Right ventricle myocardium superior (tissue), 1 donor: ENCODE measurements around the gene STARD7. TPM values are rescaled to one million over a fixed set of nuclear protein-coding genes. Genes with fewer than 3 reads are reported as not detected.

Experiments
- ATAC-seq: fragments of 200-7000 bp; cut with Tn5 transposase; one replicate; pipeline ENCODE4 v1.9.1; 2020; ENCODE audit warnings: mild to moderate bottlenecking; ENCODE audit not compliant: poor library complexity
- DNase-seq: peaks from one replicate; pipeline ENCODE4 v3.0.0-alpha.2; 2020
- intact Hi-C: fragments of 100-400 bp; cut with DNase I; formaldehyde crosslinking; loops from one replicate; pipeline ENCODE4 v1.11.2; 2022
- total RNA-seq: library from RNA; stranded (reverse); fragmentation: NEBNext Ultra II Directional; extraction: Animal tissue kit (Norgen Biotek cat#: 25700); gene quantifications from one replicate; pipeline ENCODE4 v1.2.1, GENCODE V29; 2021
- donor health status: DM: no; HTN: yes; CAD: no; lungs with severe emphysema.

STARD7 gene
- total RNA-seq, 1 donor from 2014 or later = 179 TPM

DNA sequence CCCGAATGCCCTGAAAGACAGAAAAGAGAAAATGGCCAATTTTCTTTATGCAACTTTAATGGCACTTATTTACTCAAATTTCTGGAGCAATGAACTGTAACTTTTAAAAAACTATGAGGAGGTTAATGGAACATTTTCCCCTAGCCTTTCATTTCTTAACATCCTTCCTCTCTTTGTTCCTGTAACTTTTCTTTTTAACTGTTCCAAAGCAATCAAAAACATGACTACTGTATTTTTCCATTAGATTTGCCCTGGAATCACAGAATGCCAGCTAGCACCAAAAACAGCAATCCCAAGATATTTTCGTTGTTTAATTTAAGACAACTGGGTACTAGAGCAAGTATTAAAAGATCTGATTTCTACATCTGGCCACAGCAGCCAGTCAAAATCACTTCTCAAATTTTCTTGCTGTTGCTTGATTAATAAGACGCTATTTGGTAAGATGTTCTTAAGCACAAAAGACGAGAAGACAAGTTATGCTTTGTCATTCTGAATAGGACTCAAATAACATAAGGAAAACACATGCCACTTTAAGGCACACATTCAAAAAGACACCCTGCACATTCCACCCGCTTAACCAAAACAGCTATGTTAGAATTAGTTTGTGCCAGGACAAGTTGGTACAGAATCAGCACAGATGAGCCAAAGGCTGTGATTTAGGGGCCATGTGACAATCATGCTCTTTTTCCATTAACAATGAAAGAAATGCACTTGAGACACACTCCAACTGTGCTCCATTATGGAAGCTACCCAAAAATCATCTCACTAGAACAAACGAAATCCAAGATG, 3.6 kb downstream of the STARD7 start:
- ATAC-seq (no peak), DNase-seq (no peak)
- intact Hi-C loops = no loop called here

DNA sequence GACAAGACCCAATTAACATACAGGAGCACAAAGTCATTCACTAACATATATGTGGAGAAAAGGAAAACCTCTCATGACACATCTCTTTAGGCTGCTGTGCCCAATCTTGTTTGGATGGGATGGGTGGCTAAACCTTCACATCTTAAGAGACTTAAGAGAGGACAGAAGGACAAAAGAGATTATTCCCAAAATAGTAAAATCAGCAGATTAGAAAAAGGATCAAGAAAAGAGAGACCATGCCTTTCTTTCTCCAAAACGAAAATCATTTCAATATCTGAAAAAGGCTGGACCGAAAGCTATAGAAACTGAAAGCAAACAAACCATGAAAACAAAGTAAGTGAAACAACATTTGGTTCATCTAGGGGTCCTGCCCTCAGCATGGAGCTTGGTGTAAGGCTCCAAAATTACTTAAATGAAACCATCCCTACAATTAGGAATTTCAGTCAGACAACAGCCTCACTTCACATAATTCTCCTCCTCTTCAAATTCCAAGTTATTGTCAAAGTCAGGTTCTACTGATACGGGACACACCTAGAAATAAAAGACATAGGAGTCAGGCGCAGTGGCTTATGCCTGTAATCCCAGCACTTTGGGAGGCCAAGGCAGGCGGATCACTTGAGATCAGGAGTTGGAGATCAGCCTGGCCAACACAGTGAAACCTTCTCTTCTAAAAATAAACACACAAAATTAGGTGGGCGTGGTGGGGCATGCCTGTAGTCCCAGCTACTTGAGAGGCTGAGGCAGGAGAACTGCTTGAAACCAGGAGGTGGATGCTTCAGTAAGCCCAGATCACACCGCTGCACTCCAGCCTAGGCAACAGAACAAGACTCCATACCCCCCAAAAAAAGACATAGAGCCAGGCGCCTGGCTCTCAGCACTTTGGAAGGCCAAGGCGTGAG, 5.2 kb downstream of the STARD7 start:
- DNase-seq (no peak), ATAC-seq (no peak)
- intact Hi-C loops = no loop called here

DNA sequence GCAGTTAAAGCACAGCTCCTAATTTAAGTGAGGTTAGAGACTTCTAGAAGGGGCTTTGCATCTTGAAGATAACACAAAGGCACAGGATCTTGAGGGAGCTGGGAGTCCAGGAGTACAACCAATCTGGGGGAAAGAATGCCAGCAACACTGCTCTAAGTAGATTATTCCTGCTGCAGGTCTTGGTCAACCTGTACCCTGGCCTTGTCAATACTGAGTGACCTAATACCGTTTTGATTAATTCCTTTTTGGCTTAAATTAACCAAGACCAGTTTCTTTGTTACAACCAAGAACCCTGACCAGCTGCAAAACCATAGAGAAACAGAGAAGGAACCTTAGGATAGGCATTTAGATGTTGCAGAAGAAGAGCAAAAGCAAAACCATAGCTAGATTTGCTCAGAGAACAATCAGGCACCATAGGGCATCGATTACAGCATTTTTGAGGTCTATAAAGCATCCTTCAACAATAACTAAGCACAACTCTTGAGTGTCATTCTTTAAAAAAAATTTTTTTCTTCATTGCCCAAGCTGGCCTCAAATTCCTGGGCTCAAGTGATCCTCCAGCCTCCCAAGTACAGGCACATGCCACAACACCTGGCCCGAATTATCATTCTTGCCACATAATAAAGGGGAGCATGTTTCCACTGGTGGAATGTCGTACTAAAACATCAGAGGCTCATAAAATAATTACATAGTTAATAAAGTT, 6.3 kb downstream of the STARD7 start:
- DNase-seq (no peak), ATAC-seq (no peak)
- intact Hi-C loops = no loop called here

DNA sequence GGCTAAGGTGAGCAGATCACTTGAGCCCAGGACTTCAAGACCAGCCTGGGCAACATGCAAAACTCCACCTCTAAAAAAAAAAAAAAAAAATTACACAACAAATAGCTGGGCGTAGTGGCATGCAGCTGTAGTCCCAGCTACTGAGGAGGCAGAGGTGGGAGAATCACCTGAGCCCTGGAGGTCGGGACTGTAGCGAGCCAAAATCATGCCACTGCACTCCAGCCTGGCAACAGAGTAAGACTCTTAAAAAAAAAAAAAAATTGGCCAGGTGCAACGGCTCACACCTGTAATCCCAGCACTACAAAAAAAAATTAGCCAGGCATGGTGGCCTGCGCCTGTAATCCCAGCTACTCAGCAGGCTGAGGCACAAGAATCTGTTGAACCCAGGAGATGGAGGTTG, 7.3 kb downstream of the STARD7 start:
- intact Hi-C loops = no loop called here
- ATAC-seq (peak; percentile 6), DNase-seq (no peak)

DNA sequence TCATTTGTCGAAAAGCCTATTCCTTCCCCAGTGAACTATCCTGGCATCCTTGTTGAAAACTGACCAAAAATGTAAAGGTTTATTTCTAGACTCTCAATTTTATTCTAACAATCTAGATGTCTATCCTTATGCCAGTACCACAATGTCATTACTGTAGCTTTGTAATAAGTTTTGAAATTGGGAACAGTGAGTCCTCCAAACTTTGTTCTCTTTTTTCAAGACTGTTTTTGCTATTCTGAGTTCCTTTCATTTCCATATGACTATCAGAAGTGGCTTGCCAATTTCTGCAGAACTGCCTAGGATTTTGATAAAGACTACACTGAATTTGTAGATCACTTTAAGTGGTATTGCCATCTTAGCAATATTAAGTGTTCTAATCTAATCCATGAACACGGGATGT, 9.7 kb downstream of the STARD7 start:
- ATAC-seq (no peak), DNase-seq (no peak)
- intact Hi-C loops = no loop called here

DNA sequence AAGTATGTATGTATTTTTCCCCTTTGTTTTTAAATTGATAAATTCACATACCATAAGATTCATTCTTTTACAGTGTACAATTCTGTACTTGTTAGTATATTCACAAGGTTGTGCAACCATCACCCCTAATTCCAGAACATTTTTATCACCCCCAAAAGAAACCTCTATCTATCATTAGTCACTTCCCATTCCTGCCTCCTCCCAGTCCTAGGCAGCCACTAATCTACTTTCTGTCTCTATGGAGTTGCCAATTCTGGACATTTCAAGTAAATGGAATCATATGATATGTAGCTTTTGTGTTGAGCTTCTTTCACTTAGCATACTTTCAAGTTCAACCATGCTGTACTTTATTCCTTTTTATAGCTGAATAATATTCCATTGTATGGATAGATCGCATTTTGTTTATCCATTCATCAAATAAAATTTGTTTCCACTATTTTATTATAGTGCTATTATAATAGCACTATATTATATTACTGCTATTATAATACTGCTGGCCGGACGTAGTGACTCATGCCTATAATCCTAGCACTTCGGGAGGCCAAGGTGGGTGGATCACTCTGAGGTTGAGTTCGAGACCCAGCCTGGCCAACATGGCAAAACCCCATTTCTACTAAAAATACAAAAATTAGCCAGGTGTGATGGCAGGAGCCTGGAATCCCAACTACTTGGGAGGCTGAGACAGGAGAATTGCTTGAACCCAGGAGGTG, 10.9 kb downstream of the STARD7 start:
- ATAC-seq (no peak), DNase-seq (no peak)
- intact Hi-C loops = no loop called here

DNA sequence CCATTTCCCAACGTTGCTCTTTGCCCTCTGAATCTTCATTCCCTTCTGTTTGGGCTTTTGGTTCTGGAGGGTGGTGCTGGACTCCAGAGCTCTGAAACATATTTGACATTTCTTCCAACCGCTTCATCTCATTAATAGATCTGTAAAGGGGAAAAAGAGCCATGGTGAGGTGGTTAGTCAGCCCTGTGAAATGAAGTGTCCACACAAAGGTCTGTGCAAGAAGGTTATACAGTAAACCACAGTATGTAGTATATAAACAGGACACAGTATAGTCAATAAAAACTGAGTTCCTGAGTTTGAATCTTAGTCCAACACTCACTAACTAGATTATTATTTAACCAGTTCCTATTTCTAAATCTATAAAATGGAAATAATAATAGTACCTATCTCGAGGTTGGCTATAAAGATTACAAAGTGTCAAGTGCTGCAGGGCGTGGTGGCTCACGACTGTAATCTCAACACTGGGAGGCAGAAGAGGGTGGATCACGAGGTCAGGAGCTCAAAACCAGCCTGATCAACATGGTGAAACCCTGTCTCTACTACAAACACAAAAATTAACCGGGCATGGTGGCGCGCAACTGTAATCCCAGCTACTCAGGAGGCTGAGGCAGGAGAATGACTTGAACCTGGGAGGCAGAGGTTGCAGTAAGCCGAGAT, 13.1 kb downstream of the STARD7 start:
- ATAC-seq (no peak), DNase-seq (no peak)
- intact Hi-C loops = no loop called here

DNA sequence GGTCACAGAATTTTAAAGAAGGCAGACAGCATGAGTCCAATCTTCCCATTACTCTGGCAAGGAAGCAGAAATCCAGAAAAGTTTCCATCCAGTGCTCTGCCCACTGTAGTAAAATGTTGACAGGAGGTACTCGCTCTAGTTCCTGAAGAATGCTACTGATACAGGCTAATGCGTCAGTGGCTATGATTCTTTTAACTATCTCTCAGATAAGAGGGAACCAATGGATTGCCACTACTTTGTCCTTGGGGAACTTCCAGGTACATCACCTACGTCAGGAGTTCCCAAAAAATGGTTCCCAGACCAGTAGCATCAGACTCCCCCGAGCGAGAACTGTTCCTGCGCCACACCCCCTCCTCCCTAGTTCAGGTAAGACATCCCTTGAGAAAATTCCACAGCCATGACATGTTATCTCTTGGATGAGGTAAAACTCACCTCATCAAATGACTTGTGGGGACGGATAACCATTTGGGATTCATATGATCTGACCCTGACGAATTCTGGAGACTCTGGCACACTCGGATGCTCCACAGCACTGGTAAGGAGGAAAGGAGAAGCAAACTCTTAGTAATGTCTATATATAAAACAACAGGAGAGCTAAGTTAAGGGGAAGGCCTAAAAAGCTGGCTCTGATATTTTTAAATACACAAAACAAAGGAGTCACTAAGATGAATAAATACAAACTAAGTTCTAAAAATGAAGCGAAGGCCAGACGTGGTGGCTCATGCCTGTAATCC, 16.5 kb downstream of the STARD7 start:
- ATAC-seq (peak; percentile 73), DNase-seq (no peak)
- intact Hi-C loops = no loop called here

DNA sequence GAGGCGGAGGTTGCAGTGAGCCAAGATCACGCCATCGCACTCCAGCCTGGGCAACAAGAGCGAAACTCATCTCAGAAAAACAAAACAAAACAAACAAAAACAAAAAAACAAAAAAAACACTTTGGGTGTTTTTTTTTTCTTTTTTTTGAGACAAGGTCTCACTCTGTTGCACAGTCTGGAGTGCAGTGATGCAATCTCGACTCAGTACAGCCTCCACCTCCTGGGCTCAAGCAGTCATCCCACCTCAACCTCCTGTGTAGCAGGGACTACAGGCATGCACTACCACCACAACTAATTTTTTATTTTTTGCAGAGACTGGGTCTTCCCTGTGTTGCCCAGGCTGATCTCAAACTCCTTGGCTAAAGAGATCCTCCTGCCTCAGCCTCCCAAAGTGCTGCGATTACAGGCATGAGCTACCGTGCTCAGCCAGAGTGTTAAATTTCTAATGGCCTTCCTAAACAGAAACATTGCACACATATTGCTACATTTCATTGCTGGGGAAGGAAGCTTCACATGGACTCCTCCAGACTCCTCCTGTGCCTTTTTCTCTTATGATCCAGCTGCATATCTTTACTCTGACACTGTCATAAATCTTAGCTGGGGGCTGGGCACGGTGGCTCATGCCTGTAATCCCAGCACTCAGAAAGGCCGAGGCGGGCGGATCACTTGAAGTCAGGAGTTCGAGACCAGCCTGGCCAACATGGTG, 19.7 kb downstream of the STARD7 start:
- DNase-seq = no peak
- intact Hi-C loops = no loop called here
- ATAC-seq = no peak

DNA sequence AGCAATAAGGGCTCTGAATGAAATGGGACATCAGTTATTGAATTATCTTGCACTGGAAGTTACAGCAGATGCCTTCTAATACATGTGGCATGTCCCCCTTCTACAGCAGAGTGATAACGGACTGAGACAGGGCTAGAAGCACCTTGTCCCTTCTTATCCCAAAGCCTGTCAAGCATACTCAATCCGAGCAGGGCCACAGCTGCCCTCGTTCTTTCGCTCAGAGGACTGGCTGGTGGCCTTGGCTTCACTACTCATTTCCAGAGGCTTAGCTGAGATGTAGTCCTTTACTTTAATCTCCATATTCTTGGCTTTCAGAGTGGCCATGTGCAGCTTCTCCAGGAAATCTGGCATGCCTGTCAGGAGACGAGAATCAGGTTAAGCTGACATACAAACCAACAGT, 22.1 kb downstream of the STARD7 start:
- DNase-seq (no peak), ATAC-seq (peak; percentile 49)
- intact Hi-C loops = no loop called here

DNA sequence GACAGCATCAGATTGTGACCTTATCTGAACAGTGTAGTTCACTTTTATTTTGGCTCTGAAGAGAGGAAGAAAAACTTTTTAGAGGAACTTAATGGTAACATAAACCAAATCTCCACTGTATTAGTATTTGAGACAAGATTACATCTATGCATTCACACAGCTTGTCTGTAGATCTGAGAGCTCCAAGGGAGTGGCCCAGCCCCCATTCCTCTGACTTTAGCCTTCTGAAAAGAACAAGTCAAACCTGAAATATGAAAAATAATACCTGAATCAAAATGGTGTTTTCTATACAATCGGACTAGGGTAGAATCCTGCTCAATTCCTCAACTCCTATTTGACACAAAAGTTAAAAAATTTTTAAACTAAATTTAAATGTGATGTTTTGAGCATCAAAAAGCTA, 23.1 kb downstream of the STARD7 start:
- no peak for ATAC-seq
- intact Hi-C loops = no loop called here
- DNase-seq = no peak

DNA sequence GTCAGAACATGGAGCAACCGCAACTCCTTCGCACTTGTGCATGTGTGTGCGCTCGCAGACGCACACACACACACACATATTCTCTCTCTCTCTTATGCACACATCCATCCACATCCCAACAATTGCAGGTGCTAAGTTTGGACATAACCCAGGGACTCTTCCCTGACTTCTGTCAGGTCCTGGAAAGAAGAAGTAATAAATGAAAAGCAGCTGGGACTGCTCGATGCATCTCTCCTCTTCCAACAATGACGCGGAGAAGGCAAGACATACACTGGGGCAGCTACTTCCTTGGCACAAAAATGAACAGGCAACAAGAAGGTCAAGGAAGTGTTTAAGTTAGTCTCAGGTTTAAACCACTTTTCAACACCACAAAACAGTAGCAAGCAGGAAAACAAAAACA, 23.6 kb downstream of the STARD7 start:
- intact Hi-C loops = no loop called here
- no peak for ATAC-seq

DNA sequence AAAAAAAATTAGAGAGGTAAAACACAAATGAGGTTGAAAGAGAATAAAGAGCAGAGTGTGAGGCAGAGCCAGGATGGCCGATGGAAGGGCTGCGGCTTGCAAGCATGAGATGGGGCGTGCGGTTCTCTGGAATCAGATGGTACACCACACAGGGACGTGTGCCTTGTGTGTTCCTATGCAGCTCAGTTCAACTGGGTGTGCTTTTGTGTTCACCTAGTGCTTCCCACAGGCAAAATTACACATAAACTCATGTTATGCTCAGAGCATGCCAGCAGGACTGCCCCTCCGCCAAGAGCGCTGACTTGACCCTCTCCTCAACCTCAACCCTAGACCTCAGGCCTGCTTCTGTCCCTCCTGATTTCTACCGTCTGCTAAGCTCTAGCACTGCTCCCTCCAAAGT, 24.4 kb downstream of the STARD7 start:
- intact Hi-C loops = no loop called here
- ATAC-seq = no peak
- no peak for DNase-seq

More for the DNA sequence above, 23.6 kb downstream of the STARD7 start:
- DNase-seq = no peak

DNA sequence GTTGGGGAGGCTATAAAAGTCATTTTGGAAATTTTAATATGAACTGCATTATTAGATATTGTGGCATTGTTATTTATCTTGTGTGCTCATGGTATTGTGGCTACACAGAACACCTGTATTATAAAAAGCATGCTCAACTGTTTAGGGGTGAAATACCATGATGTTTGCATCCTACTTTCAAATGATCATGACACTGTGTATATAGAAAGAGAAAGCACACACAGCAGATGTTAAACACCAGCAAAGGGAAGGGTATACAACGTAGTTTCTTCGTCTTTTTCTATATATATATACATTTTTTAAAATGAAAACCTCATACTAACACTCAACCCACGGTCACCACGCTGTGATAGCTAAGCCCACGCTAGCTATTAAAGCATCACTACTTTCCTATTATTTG, 27.1 kb downstream of the STARD7 start:
- DNase-seq = no peak
- intact Hi-C loops = no loop called here
- ATAC-seq = no peak

DNA sequence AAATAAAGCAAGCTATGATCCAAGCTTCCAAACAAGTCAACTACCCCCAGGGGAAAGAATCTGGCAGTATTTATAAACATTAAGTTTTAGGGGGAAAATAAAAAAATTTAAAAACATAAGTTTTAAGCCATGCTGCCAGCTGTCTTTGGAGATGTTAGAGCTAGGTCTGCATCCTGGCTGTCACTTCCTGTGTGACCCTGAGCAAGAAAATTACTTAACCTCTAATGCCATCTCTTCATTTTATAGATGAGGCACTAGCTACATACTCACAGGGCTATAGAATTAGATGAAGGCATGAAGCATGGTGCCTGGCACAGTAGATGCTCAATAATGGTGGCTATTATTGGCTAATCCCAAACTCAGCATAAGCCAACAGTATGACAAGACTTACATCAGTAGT, 28.1 kb downstream of the STARD7 start:
- no peak for ATAC-seq
- DNase-seq = no peak
- intact Hi-C loops = no loop called here

DNA sequence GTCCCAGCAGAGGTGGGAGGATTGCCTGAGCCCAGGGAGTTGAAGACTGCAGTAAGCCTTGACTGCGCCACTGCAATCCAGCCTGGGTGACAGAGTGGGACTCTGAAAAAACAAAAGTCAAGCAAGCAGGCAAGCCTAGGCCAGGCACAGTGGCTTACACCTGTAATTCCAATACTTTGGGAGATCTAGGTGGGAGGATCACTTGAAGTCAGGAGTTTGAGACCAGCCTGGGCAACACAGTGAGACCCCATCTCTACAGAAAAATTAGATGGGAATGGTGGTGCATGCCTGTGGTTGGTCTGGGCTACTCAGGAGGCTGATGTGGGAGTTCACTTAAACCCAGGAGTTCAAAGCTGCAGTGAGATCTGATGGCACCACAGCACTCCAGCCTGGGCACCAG, 28.6 kb downstream of the STARD7 start:
- intact Hi-C loops = no loop called here

DNA sequence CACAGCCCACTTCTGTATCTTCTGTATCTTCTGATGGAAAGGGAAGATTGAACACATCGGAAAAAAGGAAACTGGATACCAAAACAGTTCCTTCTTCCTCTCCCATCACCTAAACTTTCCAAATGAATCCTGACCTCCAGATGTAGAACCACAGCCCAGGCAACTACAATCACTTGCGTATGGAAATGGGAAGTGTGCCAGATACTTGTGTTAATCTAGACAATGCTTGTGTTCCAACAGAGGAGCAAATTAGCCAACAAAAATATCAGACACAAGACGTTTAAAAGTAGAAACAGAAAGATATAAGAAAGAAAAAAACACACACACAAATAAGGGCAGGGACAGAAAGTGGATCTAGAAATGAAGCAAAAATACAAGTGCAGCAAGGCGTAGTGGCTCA, 32.0 kb downstream of the STARD7 start:
- no peak for DNase-seq
- intact Hi-C loops = no loop called here
- ATAC-seq = no peak

More for the DNA sequence above, 28.6 kb downstream of the STARD7 start:
- ATAC-seq (no peak), DNase-seq (no peak)
